Measurements from ENCODE around the gene MRRF. TPM values are rescaled to one million over a fixed set of nuclear protein-coding genes. Genes with fewer than 3 reads are reported as not detected.

MRRF gene
- total and polyA plus RNA-seq, 2 donors (not counting 1 experiment from before 2014, with no cell fraction given), result 36.8 to 37.3 TPM

- peaks cover 5% of the 10 kb centered on the region for H3K36me3 ChIP-seq (ENCODE audit: control insufficient read depth, insufficient read depth, low read length)
- no peak overlapping the region for H3K27ac ChIP-seq (ENCODE audit: insufficient read depth, low read length)
- no peaks in the 10 kb centered on the region for H3K27me3 ChIP-seq (ENCODE audit: control insufficient read depth, insufficient read depth, low read length)
- DNase-seq (ENCODE audit: low read depth in 2 of 2), result no peak
- no peaks in the 10 kb centered on the region for H3K9me3 ChIP-seq (ENCODE audit: control insufficient read depth, insufficient read depth, low read depth, low read length)
- H3K4me1 ChIP-seq (ENCODE audit: control insufficient read depth, extremely low read depth, insufficient read depth, low read length), result no peaks in the 10 kb centered on the region
- no peak overlapping the region for H3K9ac ChIP-seq (ENCODE audit: insufficient read depth, low read length)
- no peaks in the 10 kb centered on the region for H3K79me2 ChIP-seq (ENCODE audit: control insufficient read depth, insufficient read depth, low read length)
- no peak overlapping the region for H3K4me3 ChIP-seq (replicated peaks in 1 of 4; ENCODE audit: control extremely low read depth in 1 of 4, insufficient read depth in 1 of 4, low read depth in 3 of 4, low read length in 4 of 4)
- no peak overlapping the region for H3K4me2 ChIP-seq (ENCODE audit: extremely low read depth, insufficient read depth, low read length)
- no peak for TF ChIP-seq EZH2 (IDR thresholded peaks at IDR 0.05; ENCODE audit: low read length, missing control alignments)
- TF ChIP-seq CTCF (conservative IDR thresholded peaks at IDR 0.05 in 1 of 2, IDR thresholded peaks at IDR 0.05 in 1 of 2; ENCODE audit: low read depth in 1 of 2, low read length in 2 of 2), result no peak
- no peaks in the 10 kb centered on the region for H4K20me1 ChIP-seq (ENCODE audit: control insufficient read depth, extremely low read depth, insufficient read depth, low read length)
- no peak overlapping the region for H2AFZ ChIP-seq (ENCODE audit: low read length)
Observed at GRCh38 chr9:122252796-122253195, 11.9 kb upstream of the MRRF start.

- DNase-seq (ENCODE audit: low read depth in 2 of 2), result no peak
- no peak overlapping the region for H2AFZ ChIP-seq (ENCODE audit: low read length)
- H3K27me3 ChIP-seq (ENCODE audit: control insufficient read depth, insufficient read depth, low read length), result no peaks in the 10 kb centered on the region
- no peaks in the 10 kb centered on the region for H3K4me1 ChIP-seq (ENCODE audit: control insufficient read depth, extremely low read depth, insufficient read depth, low read length)
- H3K79me2 ChIP-seq (ENCODE audit: control insufficient read depth, insufficient read depth, low read length), result no peaks in the 10 kb centered on the region
- no peak overlapping the region for H3K27ac ChIP-seq (ENCODE audit: insufficient read depth, low read length)
- no peak overlapping the region for H3K4me2 ChIP-seq (ENCODE audit: extremely low read depth, insufficient read depth, low read length)
- H4K20me1 ChIP-seq (ENCODE audit: control insufficient read depth, extremely low read depth, insufficient read depth, low read length), result no peaks in the 10 kb centered on the region
- H3K4me3 ChIP-seq (replicated peaks in 1 of 4; ENCODE audit: control extremely low read depth in 1 of 4, insufficient read depth in 1 of 4, low read depth in 3 of 4, low read length in 4 of 4), result no peak overlapping the region
- no peak overlapping the region for H3K9ac ChIP-seq (ENCODE audit: insufficient read depth, low read length)
- peaks cover 3% of the 10 kb centered on the region for H3K36me3 ChIP-seq (ENCODE audit: control insufficient read depth, insufficient read depth, low read length)
- TF ChIP-seq CTCF (conservative IDR thresholded peaks at IDR 0.05 in 1 of 2, IDR thresholded peaks at IDR 0.05 in 1 of 2; ENCODE audit: low read depth in 1 of 2, low read length in 2 of 2) (no peak), EZH2 (IDR thresholded peaks at IDR 0.05; ENCODE audit: low read length, missing control alignments) (no peak)
- no peaks in the 10 kb centered on the region for H3K9me3 ChIP-seq (ENCODE audit: control insufficient read depth, insufficient read depth, low read depth, low read length)
Observed at GRCh38 chr9:122254761-122255160, 9.9 kb upstream of the MRRF start.

GRCh38 chr9:122256206-122256605 is 8.5 kb upstream of the MRRF start:
- H3K79me2 ChIP-seq (ENCODE audit: control insufficient read depth, insufficient read depth, low read length), result no peaks in the 10 kb centered on the region
- no peak for DNase-seq (ENCODE audit: low read depth in 2 of 2)
- peaks cover 3% of the 10 kb centered on the region for H3K36me3 ChIP-seq (ENCODE audit: control insufficient read depth, insufficient read depth, low read length)

More at GRCh38 chr9:122256206-122256605, 8.5 kb upstream of the MRRF start:
- Histone ChIP-seq H3K27me3 (ENCODE audit: control insufficient read depth, insufficient read depth, low read length) (no peaks in the 10 kb centered on the region), H3K27ac (ENCODE audit: insufficient read depth, low read length) (no peak overlapping the region), H3K4me1 (ENCODE audit: control insufficient read depth, extremely low read depth, insufficient read depth, low read length) (no peaks in the 10 kb centered on the region), H3K9ac (ENCODE audit: insufficient read depth, low read length) (no peak overlapping the region), H3K9me3 (ENCODE audit: control insufficient read depth, insufficient read depth, low read depth, low read length) (no peaks in the 10 kb centered on the region), H3K4me3 (replicated peaks in 1 of 4; ENCODE audit: control extremely low read depth in 1 of 4, insufficient read depth in 1 of 4, low read depth in 3 of 4, low read length in 4 of 4) (no peak overlapping the region), H3K4me2 (ENCODE audit: extremely low read depth, insufficient read depth, low read length) (no peak overlapping the region), H2AFZ (ENCODE audit: low read length) (no peak overlapping the region), H4K20me1 (ENCODE audit: control insufficient read depth, extremely low read depth, insufficient read depth, low read length) (no peaks in the 10 kb centered on the region)
- TF ChIP-seq CTCF (conservative IDR thresholded peaks at IDR 0.05 in 1 of 2, IDR thresholded peaks at IDR 0.05 in 1 of 2; ENCODE audit: low read depth in 1 of 2, low read length in 2 of 2), result no peak

Data from fibroblast of lung (primary cell).